Measurements from ENCODE around the gene HSCB.
"Not testable (repeated sequence)": the region's sequence is repeated elsewhere in the genome, so short reads cannot be mapped to it uniquely, and the experiment has no call there.

HSCB gene, protein sequence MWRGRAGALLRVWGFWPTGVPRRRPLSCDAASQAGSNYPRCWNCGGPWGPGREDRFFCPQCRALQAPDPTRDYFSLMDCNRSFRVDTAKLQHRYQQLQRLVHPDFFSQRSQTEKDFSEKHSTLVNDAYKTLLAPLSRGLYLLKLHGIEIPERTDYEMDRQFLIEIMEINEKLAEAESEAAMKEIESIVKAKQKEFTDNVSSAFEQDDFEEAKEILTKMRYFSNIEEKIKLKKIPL

DNA sequence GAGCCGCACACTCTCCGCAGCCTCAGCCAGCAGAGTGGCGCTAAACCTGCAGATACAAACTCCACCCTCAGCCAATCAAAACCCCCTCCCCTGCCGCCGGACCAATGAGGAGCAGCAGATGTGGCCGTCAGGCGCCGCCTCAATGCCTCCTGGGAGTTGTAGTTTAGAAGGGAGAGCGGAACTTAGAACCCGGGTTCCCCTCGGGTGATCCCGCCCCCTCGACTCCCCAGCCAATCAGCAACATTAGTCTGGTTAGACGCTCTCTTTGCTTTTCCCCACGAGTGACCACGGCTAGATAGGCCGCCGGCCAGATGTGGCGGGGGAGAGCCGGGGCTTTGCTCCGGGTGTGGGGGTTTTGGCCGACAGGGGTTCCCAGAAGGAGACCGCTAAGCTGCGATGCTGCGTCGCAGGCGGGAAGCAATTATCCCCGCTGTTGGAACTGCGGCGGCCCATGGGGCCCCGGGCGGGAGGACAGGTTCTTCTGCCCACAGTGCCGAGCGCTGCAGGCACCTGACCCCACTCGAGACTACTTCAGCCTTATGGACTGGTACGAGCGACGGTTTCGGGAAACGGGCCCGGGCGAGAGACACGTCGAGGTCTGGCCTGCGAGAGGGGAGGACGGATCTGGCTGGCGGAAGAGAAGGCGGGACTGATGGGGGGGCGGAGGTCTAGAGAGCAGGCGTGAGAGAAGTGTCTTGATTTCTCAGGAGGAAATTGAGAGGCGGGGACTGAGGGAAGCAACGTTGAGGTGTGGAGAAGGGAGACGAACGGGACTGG is at the start of gene HSCB, which contains the start of gene CHEK2:
HSCB (plus strand) TSS at position 255 of the 777 bp plus-strand sequence; CDS start at position 312, 57 bp downstream.
CHEK2 (minus strand) TSS at position 36 of the 777 bp plus-strand sequence. CDS start 7,099 bp downstream, outside the sequence.
- peak; percentile 100 for DNase-seq

DNA sequence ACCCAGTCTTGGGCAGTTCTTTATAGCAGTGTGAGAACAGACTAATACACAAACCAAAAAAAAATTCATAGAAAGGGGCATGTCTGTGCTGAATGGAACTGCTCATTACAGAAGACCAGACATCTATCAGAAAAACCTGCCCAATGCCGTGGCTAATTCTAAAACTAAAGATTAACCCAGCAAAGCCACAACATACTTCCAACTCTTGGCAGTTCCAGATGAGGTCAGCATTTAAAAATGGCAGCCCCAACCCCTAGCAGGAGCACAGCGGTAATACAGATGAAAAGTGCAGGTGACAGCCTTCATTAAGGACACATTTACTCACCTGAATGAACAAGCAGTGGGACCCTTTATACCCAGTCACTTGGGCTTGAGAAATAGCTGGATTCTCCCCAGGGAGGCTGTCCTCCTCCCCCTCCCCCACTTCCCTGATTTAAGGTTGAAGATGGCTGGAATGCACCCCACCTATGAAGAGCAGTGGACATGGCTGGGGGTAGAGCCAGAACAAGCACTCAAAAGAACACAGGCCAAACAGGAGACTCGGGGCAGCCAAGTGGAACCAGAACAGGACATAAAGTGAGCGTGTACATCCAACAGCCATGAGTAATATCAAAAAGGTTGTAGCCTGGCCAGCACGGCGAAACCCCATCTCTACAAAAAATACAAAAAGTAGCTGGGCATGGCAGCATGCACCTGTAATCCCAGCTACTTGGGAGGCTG is 48.6 kb upstream of the HSCB start:
- DNase-seq: not testable (repeated sequence)

DNA sequence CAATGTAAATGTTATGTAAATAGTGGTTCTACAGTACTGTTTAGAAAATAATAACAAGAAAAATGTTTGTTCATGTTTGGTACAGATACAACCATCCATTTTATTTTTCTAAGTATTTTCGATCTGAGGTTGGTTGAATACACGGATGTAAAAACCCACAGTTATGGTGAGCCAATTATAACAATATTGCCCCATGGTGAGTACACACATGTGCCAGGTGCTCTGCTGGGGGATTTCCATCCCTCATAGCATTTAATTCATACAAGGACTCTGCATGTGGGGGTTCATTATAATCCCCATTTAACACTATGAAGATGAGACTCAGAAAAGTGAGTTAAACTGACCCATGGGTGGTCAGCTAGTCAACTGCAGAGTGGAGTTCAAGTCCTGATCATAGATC is 38.9 kb upstream of the HSCB start:
- DNase-seq: no peak

DNA sequence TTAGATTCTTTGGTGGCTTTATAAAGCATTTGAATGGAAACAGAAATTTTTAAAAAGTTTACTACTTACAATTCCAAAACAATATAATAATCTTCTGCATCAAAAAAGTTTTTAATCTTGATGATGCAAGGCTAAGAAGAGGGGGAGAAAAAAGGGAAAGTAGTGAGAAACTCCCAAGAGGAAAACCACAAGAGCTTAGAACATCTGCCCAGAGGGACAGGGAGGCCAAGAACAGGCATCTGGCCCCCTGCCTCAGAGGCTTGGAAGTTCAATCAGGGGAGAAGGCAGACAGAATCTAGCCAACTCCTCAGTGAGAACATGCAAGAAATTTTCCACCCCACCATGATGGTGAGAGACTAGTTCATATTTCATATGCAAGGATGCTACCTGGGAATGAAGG is 38.4 kb upstream of the HSCB start:
- no peak for DNase-seq

DNA sequence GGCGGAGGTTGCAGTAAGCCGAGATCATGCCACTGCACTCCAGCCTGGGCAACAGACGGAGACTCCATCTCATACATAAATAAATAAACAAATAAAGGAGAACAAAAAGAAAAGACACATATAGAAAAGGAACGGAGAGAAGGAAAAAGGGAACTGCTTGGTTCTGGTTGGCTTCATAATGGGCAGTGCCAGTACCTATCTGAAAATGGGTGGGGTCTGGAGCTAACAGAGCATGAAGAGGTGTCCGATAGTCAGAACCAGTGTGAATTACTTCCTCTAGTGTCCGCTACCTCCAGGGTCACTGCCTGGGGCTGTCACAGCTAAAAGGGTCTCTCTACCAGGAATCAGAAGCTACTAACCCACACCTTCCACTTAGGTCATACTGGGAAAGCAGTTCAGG is 35.0 kb upstream of the HSCB start:
- DNase-seq: no peak

DNA sequence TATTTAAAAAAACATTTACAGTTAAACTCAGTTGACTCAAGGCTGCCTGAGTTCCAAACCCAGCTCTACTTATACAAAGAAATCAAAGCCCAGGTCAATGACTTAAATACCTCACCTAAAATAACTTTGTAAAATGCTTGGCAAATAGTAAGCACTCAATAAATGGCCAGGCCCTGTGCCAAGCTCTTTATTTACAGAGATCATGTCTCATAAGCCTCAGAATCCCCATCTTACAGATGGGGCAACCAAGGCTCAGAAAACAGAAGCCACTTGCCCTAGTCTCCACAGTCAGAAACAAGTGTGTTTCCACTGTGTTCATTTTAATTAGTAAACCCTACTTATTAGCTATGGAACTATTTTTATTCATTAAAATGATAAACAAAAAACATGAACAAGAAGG is 31.7 kb upstream of the HSCB start:
- DNase-seq: peak; percentile 34

DNA sequence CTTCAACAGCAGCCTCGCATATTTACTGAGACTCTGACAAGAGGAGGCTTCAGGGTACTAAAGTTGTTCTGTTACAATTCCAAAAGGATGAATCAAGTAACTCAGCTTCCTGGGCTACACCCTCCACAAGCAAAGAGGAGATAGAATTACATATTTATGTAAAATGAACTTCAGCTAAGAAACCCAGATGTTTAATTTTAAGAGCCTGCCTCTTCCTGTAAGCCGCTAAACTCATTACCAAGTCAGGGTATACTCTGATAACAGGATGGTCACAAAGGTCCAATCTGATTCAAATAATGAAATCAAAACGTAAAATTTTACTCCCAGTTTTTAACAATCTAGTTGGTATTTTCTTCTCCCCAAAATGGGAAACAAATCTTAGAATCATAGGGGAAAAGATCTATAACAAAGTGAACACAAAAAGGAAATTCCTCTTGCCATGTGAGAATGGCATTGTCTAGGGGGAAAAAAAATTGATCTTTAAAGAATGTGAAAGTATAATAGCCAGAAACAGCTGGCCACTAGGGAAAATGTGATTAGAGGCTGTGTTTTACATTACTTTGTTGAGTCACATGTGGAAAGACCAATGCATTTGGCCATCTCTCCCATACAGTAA is 31.2 kb upstream of the HSCB start:
- peak; percentile 22 for DNase-seq

DNA sequence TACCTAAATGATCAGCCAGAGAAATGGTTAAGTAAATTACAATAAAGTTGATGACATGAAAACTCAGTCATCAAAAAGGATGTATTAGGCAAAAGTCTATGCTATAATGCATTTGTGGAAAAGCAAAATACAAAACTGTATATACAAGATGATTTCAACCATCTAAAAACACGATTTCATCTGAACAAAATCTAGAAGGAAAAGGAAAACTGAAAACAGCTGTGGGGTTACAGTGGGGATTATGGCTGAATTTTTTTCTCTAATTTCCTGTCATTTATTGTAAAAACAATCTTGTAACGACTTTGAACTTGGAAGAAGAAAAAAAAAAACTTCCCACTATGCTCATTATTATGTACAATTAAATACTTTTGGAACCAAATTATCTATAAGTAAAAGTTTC is 30.5 kb upstream of the HSCB start:
- no peak for DNase-seq

DNA sequence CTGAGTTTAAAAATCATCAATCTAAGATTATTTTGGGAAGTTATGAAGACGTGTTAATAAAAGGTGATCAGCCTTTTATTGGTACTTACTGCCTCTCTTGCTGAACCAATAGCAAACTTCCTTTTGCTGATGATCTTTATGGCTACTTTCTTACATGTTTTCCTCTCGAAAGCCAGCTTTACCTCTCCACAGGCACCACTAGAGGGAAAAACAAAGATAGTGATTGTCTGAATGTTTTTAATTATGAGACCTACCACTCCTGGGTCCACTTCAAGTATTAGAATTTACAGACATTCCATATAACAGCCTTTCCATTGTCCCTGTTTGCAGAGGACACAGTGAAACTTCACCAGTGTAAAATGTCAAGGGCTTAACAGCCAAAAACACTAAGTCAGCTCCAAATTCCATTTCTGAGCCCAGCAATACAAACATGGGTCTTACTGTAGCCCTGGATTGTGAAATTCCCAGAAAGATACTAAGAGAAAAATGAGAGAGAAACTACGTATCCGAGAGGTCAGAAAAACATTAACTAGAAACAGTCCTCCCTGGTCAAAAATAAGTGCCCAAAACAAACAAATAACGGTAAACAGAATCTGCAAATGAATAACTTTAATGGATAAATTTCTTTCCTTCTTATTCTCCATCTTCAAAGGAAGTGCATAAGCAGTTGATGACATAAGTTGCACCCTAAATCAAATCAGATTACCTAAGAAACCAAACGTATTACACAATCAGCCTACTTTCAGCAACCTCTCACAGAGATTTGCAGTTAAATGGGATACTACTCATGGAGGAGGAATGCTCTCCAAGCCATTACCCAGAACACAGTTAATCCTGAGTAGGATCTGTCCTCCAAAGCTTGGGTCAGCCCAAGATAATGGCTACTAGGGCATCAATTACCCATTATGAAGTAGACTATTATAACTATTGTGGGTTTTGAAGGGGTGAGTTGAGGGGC is 29.7 kb upstream of the HSCB start:
- no peak for DNase-seq

DNA sequence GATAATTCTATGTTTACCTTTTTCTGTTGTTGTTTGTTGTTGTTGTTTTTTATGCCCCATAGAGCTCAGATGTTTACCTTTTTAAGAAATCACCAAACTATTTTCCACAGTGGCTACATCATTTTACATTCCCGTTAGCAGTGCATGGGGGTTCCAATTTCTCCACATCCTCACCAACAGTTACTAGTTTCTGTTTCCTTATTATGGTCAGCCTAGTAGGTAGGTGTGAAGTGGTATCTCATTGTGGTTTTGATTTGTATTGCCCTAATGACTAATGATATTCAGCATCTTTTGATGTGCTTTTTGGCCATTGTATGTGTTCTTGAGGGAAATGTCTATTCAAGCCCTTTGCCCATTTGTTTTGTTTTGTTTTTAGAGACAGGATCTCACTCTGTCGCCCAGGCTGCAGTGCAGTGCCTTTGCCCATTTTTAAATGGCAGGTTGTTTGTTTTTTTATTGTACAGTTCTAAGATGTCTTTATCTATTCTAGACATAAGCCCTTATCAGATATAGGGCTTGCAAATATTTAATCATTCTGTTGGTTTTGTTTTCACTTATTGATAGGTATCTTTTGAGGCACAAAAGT is 27.7 kb upstream of the HSCB start:
- no peak for DNase-seq

DNA sequence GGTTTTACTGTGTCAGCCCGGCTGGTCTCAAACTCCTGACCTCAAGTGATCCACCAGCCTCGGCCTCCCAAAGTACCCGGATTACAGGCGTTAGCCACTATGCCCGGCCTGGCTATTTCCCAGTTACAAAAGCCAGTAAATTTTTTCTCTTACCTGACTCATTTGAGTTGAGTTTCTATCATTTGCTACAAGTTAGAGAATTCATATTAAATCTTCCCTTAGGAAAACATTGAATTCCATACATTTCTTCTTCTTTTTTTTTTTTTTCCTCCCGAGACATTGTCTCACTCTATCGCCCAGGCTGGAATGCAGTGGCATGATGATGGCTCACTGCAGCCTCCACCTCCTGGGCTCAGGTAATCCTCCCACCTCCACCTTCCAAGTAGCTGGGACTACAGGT is 26.2 kb upstream of the HSCB start:
- no peak for DNase-seq

DNA sequence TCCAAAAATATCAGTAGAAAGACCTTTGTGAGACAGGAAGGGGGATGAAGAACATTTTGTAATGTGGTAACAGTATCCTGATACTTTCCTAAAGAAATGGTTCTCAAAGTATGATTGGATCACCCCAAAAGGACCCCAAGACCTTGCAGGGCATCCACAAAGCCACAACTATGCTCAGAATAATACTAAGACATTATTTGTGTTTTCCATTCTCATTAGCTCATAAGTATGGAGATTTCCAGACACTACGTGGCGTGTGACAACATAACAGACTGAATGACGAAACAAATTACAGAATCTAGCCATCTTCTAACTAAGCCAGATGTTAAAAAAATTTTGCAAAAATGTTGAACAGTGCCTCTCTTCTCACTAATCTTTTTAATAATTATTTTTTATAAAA is 25.2 kb upstream of the HSCB start:
- DNase-seq: no peak

DNA sequence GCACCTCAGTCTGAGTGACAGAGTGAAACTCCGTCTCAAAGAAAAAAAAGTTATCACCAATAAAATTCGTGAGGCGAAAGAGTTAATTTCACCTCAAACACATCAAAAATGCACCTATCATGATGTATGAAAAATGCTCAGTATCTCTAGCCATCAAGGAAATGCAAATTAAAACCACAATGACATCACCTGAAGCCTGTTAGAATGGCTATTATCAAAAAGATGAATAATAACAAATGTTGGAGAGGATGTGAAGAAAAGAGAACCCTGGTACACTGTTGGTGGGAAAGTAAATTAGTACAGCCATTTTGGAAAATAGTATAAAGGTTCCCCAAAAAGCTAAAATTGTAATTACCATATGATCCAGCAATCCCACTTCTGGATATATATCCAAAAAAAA is 23.8 kb upstream of the HSCB start:
- DNase-seq: no peak

DNA sequence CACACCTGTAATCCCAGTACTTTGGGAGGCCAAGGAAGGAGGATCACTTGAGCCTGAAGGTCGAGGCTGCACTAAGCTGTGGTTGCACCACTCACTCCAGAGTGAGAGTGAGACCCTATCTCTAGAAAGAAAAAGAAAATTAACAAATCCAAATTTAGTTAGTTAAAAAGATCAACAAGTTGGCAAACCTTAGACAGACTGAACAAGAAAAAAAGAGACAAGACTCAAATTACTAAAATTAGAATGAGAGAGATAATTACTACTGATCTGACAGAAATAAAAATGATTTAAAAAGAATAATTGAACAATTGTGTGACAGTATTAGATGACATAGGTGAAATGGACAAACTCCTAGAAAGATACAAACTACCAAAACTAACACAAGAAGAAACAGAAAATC is 13.8 kb upstream of the HSCB start:
- DNase-seq: no peak

DNA sequence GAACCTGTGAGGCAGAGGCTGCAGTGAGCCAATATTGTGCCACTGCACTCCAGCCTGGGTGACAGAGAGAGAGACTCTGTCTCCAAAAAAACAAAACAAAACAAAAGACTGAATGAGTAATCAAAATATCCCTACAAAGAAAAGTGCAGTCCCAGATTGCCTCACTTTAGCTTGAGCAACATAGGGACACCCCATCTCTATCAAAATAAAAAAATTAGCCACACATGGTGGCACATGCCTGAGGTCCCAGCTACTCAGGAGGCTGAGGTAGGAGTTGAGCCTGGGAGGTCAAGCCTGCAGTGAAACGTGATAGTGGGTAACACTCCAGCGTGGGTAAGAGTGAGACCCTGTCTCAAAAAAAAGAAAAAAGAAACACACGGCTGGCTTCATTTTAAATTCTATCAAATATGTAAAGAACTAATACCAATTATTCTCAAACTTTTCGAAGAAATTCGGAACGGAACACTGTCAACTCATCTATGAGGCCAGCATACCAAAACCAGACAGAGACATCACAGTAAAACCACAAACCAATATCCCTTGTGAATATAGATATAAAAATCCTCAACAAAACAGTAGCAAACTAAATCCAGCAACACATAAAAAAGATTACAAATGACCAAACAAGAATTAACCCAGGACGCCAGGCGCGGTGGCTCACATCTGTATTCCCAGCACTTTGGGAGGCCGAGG is 13.1 kb upstream of the HSCB start:
- no peak for DNase-seq

DNA sequence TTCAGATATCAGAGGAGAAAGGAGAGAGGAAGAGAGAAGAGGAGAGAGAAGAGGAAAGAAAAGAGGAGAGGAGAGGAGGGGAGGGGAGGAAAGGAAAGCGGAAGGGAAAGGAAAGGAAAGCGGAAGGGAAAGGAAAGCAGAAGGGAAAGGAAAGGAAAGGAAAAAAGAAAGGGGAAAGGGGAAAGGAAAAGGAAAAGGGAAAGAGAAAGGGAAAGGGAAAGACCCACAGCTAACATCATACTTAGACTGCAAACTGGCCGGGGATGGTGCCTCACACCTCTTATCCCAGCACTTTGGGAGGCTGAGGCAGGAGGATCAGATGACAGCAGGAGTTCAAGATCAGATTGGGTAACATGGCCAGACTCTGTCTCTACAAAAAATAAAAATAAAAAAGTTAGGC is 11.7 kb upstream of the HSCB start:
- DNase-seq: no peak

DNA sequence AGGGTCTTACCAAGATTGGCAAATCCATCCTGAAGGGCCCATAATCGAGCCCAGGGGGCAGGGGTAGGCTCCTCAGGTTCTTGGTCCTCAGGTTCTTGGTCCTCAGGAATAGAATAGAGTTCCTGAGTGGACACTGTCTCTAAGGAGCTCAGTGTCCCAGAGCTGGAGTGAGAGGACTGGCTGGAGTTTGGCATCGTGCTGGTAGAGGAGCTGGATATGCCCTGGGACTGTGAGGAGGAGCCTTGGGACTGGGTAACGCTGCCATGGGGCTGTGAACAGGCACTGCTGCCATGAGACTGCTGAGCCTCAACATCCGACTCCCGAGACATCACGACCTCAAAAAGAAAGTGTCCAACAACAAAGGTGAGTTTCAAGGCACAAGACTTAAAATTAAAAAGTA is 7.4 kb upstream of the HSCB start:
- no peak for DNase-seq

DNA sequence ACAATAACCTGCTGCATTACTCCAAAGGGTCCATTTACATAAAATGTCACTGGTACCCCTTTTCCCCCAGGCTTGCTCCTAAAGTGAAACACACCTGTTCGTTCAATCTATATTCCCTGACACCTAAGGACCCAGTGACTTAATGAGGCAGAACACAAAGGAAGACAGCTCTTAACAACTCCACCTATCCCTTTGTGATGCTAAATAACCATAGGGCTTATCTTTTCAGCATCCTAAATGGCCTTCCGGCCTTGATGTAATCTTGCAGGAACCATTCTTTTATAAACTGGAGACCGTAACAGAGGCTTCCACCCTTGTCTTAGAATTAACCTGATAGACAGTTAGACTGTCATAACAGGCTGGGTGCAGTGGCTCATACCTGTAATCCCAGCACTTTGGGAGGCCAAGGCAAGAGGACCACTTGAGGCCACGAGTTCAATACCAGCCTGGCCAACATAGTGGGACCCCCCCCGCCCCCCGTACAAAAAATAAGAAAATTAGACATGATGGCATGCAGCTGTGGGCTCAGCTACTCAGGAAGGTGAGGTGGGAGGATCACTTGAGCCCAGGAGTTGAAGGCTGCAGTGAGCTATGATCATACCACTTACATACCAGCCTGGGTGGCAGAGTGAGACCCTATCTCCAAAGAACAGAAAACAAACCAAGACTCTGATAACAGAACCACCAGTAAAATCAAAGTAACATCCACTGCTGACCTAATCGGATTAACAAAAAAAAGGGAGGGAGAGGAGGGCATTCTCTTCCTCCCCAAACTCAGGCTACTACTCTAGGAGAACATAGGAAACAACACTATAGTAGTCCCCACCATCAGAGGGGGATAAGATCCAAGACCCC is 5.3 kb upstream of the HSCB start:
- peak; percentile 73 for DNase-seq

DNA sequence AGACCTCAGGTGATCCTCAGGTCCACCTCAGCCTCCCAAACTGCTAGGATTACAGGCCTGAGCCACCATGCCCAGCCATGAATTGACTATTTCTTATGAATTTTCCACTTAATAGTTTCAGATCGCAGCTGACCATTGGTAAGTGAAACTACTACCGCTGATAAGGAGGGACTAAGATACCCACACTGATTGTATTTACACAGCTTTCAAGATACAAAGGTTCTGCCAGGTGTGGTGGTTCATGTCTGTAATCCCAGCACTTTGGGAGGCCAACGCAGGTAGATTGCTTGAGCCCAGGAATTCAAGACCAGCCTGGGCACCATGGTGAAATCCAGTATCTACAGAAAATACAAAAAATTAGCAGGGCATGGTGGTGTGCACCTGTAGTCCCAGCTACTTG is 4.1 kb upstream of the HSCB start:
- no peak for DNase-seq

DNA sequence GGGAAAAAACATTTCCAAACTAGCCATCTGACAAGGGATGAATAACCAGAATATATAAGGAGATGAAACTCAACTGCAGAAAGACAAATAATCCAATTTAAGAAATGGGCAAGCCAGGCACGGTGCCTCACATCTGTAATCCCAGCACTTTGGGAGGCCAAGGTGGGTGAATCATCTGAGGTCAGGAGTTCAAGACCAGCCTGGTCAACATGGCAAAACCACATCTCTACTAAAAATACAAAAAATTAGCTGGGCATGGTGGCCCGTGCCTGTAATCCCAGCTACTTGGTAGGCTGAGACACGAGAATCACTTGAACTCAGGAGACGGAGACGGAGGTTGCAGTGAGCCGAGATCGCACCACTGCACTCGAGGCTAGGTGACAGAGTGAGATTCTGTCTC is 3.0 kb upstream of the HSCB start:
- not testable (repeated sequence) for DNase-seq

Data from NCI-H69 (cell line).